ENCODE measurements around the gene SEC14L2. TPM values are rescaled to one million over a fixed set of nuclear protein-coding genes. Genes with fewer than 3 reads are reported as not detected.

Gene SEC14L2
- total and polyA plus RNA-seq, 8 donors = 2.6 to 6.6 (median 3.8) TPM

DNA sequence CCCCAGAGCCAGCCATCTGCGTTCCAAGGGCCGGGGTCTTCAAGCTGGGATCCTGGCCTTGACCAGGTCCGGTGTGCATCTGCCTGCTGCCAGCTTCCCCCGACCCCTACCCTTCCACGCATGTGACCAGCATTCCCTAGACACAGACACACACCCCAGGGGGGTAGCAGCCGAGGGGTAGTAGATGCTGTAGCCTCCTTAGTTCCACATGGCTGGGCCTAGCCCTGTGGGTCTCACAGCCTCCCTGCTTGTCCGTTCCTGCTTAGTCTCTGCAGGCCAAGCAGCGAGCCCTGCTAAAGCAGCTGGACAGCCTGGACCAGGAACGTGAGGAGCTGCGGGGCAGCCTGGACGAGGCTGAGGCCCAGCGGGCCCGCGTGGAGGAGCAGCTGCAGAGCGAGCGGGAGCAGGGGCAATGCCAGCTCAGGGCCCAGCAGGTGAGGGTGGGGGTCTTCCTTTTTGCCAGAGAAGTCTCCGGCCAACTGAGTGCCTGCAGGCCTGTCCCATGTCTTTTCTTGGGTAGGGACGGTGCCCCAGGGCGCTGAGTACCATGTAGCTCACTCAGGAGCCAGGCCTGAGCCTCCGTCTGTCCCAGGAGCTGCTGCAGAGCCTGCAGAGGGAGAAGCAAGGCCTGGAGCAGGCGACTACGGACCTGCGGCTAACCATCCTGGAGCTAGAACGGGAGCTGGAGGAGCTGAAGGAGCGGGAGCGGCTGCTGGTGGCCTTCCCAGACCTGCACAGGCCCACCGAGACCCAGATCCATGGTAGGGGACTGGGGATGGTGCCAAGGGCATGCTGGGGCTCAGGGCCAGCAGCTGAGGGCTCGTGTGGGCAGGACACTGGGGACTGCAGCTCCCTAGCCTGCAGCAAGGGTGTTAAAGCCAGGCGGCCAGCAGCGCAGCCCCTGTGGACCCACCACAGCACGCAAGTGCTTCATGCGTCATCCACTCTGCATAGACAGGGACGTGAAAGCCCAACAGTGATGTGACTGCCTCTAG lies 23.2 kb upstream of the SEC14L2 start:
- Histone ChIP-seq H3K36me3 (no peaks in the 10 kb centered on the region), H3K4me3 (no peak overlapping the region), H3K27ac (no peak overlapping the region), H3K4me1 (no peaks in the 10 kb centered on the region), H3K27me3 (no peaks in the 10 kb centered on the region), H3K9me3 (no peaks in the 10 kb centered on the region)
- intact Hi-C loops (cut with DNase I) = no loop called here
- TF ChIP-seq, protein P1, sequence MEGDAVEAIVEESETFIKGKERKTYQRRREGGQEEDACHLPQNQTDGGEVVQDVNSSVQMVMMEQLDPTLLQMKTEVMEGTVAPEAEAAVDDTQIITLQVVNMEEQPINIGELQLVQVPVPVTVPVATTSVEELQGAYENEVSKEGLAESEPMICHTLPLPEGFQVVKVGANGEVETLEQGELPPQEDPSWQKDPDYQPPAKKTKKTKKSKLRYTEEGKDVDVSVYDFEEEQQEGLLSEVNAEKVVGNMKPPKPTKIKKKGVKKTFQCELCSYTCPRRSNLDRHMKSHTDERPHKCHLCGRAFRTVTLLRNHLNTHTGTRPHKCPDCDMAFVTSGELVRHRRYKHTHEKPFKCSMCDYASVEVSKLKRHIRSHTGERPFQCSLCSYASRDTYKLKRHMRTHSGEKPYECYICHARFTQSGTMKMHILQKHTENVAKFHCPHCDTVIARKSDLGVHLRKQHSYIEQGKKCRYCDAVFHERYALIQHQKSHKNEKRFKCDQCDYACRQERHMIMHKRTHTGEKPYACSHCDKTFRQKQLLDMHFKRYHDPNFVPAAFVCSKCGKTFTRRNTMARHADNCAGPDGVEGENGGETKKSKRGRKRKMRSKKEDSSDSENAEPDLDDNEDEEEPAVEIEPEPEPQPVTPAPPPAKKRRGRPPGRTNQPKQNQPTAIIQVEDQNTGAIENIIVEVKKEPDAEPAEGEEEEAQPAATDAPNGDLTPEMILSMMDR (IDR thresholded peaks at IDR 0.05) = no peak
- ATAC-seq = peak in 1 of 4 donors; percentile 17
- FAIRE-seq = no peak
- DNase-seq = no peak
- 80 to 86% methylated on average over 32 to 33 of the region's 33 CpGs for WGBS, 2 donors

DNA sequence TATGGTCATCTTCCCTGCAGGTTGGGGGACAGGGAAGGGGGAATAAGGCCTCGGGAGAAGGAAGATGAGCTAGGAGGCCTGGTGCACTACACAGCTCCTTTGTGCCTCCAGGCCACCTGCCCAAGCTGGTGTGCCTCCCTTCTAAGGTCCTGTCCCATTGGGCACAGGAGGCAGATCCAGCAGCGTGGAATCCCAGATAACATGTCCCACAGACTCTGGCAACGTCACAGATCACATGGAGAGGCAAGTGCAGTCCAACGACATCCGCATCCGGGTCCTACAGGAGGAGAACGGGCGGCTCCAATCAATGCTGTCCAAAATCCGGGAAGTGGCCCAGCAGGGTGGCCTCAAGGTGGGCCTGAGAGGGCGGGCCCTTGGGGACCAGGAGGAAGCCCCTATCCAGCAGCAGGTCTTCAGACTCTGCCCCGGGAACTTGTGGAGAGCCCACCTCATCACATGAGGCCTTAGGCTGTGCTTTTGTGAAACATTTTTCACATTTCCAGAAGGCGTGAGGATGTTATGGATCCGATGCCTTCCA lies 21.4 kb upstream of the SEC14L2 start:
- FAIRE-seq (no peak), DNase-seq (no peak), ATAC-seq (no peak)
- Histone ChIP-seq H3K27ac (no peak overlapping the region), H3K4me1 (no peaks in the 10 kb centered on the region), H3K27me3 (no peaks in the 10 kb centered on the region), H3K36me3 (no peaks in the 10 kb centered on the region), H3K9me3 (no peaks in the 10 kb centered on the region), H3K4me3 (no peak overlapping the region)
- 89 to 93% methylated on average over 13 of the region's 13 CpGs for WGBS, 2 donors
- TF ChIP-seq, protein P1 (IDR thresholded peaks at IDR 0.05) = no peak
- intact Hi-C loops (cut with DNase I) = no loop called here

DNA sequence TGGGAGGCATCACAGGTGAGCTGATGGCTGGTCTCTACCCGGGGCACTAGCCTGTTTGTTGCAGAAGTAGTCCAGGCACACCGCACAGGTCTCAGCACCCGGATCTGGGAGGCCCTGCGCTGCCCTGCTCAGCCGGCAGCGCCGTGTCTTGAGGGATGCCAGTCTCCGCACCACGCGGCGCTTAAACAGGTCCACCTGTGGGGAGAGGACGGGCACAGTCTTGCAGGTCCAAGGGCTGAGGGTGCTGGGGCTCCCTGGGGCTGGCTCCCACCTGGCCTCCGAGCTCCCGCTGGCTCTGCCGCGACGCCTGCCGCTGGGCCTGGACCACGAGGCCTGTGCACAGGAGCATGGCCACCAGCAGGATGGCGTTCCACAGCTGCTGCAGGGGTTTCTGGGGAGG lies 16.8 kb upstream of the SEC14L2 start:
- H3K27me3 ChIP-seq = no peaks in the 10 kb centered on the region
- no peaks in the 10 kb centered on the region for H3K9me3 ChIP-seq
- TF ChIP-seq, protein P1 (IDR thresholded peaks at IDR 0.05) = no peak
- intact Hi-C loops (cut with DNase I) = loop anchor here in 1 of 3 donors (5.0 kb wide), 1 partner anchor 93 kb away; the partner anchor contains the start of gene CASTOR1
- H3K27ac ChIP-seq = no peak overlapping the region
- DNase-seq = no peak
- no peaks in the 10 kb centered on the region for H3K4me1 ChIP-seq
- WGBS, 2 donors = 94 to 98% methylated on average over 17 to 20 of the region's 20 CpGs
- no peaks in the 10 kb centered on the region for H3K36me3 ChIP-seq
- FAIRE-seq = no peak
- ATAC-seq = no peak
- H3K4me3 ChIP-seq = no peak overlapping the region

DNA sequence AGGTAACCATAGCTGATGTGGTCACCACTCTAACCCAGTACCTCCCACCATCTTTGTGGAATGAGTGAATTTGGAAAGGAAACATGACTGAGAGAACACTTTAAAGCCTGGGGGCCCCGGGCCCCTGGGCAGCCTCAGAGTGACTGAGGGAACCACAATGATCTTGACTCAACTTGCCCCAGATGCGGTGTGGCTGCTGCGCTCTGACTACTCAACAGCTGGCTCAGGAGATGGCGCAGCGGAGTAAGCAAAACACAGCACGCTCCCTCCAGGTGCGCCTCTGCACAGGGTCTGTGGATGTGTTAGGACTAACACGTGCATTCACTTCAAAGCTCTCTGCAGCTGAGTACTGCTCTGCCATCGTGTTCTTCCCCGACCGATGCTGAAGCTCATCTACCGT lies 15.6 kb upstream of the SEC14L2 start:
- no peaks in the 10 kb centered on the region for H3K36me3 ChIP-seq
- DNase-seq (no peak), ATAC-seq (no peak), FAIRE-seq (no peak)
- H3K4me1 ChIP-seq = peaks cover 0 to 4% (median 0%) of the 10 kb centered on the region in 3 donors
- WGBS, 2 donors = 86 to 95% methylated on average over 12 of the region's 12 CpGs
- no peaks in the 10 kb centered on the region for H3K27me3 ChIP-seq
- TF ChIP-seq, protein P1 (IDR thresholded peaks at IDR 0.05) = no peak
- H3K9me3 ChIP-seq = no peaks in the 10 kb centered on the region
- no peak overlapping the region for H3K27ac ChIP-seq
- intact Hi-C loops (cut with DNase I) = loop anchor here in 1 of 3 donors (5.0 kb wide), 1 partner anchor 94 kb away; the partner anchor contains the start of gene CASTOR1
- no peak overlapping the region for H3K4me3 ChIP-seq
